Stimulated activated CD8-positive, alpha-beta memory T cell treated with anti-CD3 and anti-CD28 coated beads, Interleukin-12 subunit alpha, Interleukin-12 subunit beta, amount 100 ng/mL, for 4 hours (primary cell): Measurements from ENCODE around the gene MGRN1.

ENCODE experiments used
- DNase-seq: peaks from one replicate; pipeline ENCODE4 v3.0.0-alpha.2; 2020; ENCODE audit warnings: low read depth

Gene MGRN1

GRCh38 chr16:4699046-4699556 is 74.5 kb downstream of the MGRN1 start:
- DNase-seq = no peak

- no peak for DNase-seq
Observed at GRCh38 chr16:4700380-4700996, 75.9 kb downstream of the MGRN1 start.

GRCh38 chr16:4700997-4701743 is 76.5 kb downstream of the MGRN1 start:
- no peak for DNase-seq

GRCh38 chr16:4701791-4702465 is 77.3 kb downstream of the MGRN1 start:
- no peak for DNase-seq

GRCh38 chr16:4702466-4702808 is 77.8 kb downstream of the MGRN1 start:
- DNase-seq = no peak

GRCh38 chr16:4703906-4704305 is 79.3 kb downstream of the MGRN1 start:
- no peak for DNase-seq

- DNase-seq = no peak
Observed at GRCh38 chr16:4704491-4704890, 79.9 kb downstream of the MGRN1 start.

GRCh38 chr16:4704913-4705312 is 80.3 kb downstream of the MGRN1 start:
- no peak for DNase-seq

GRCh38 chr16:4706871-4707270 is 82.2 kb downstream of the MGRN1 start:
- no peak for DNase-seq

GRCh38 chr16:4709481-4709880 is 84.9 kb downstream of the MGRN1 start:
- no peak for DNase-seq

GRCh38 chr16:4713663-4714501 is 89.3 kb downstream of the MGRN1 start:
- no peak for DNase-seq

- DNase-seq = no peak
Observed at GRCh38 chr16:4714996-4715395, 90.4 kb downstream of the MGRN1 start.

- no peak for DNase-seq
Observed at GRCh38 chr16:4718466-4718865, 93.8 kb downstream of the MGRN1 start.

- DNase-seq = no peak
Observed at GRCh38 chr16:4723071-4723767, 98.6 kb downstream of the MGRN1 start.

GRCh38 chr16:4724661-4725270 is 100.1 kb downstream of the MGRN1 start:
- no peak for DNase-seq

- no peak for DNase-seq
Observed at GRCh38 chr16:4726616-4727015, 102.0 kb downstream of the MGRN1 start.

- DNase-seq = no peak
Observed at GRCh38 chr16:4728676-4729075, 104.0 kb downstream of the MGRN1 start.

- DNase-seq = no peak
Observed at GRCh38 chr16:4729876-4730275, 105.2 kb downstream of the MGRN1 start.

GRCh38 chr16:4733211-4733742 is 108.7 kb downstream of the MGRN1 start:
- no peak for DNase-seq

- no peak for DNase-seq
Observed at GRCh38 chr16:4733747-4734062, 109.1 kb downstream of the MGRN1 start.
